Activated CD4-positive, alpha-beta T cell treated with anti-CD3 and anti-CD28 coated beads for 1 hour (primary cell): ENCODE results near the gene HUNK.
"Not testable (repeated sequence)": the region's sequence is repeated elsewhere in the genome, so short reads cannot be mapped to it uniquely, and the experiment has no call there.

ENCODE experiments used
- DNase-seq: peaks from one replicate; pipeline ENCODE4 v3.0.0-alpha.2; 2020

Gene HUNK

GRCh38 chr21:31872452-31873274 is at the start of gene HUNK:
HUNK (plus strand) TSS chr21:31873020; CDS start chr21:31873675, 655 bp downstream.
- DNase-seq, result no peak

GRCh38 chr21:31829736-31830472 is 42.9 kb upstream of the HUNK start:
- no peak for DNase-seq

- no peak for DNase-seq
Observed at GRCh38 chr21:31830701-31831100, 42.1 kb upstream of the HUNK start.

GRCh38 chr21:31837041-31837440 is 35.8 kb upstream of the HUNK start:
- DNase-seq, result no peak

GRCh38 chr21:31837618-31838390 is 35.0 kb upstream of the HUNK start:
- no peak for DNase-seq

GRCh38 chr21:31838586-31839355 is 34.0 kb upstream of the HUNK start:
- DNase-seq, result no peak

GRCh38 chr21:31844206-31844605 is 28.6 kb upstream of the HUNK start:
- no peak for DNase-seq

GRCh38 chr21:31845151-31845729 is 27.6 kb upstream of the HUNK start:
- no peak for DNase-seq

GRCh38 chr21:31846690-31847089 is 26.1 kb upstream of the HUNK start:
- no peak for DNase-seq

GRCh38 chr21:31847761-31848160 is 25.1 kb upstream of the HUNK start:
- no peak for DNase-seq

GRCh38 chr21:31848326-31848985 is 24.4 kb upstream of the HUNK start:
- no peak for DNase-seq

- no peak for DNase-seq
Observed at GRCh38 chr21:31850886-31851285, 21.9 kb upstream of the HUNK start.

- DNase-seq, result no peak
Observed at GRCh38 chr21:31855180-31855579, 17.6 kb upstream of the HUNK start.

- no peak for DNase-seq
Observed at GRCh38 chr21:31857096-31857495, 15.7 kb upstream of the HUNK start.

- DNase-seq, result not testable (repeated sequence)
Observed at GRCh38 chr21:31857631-31858030, 15.2 kb upstream of the HUNK start.

- DNase-seq, result no peak
Observed at GRCh38 chr21:31860851-31861250, 12.0 kb upstream of the HUNK start.

- DNase-seq, result no peak
Observed at GRCh38 chr21:31862078-31862477, 10.7 kb upstream of the HUNK start.

GRCh38 chr21:31865429-31865970 is 7.3 kb upstream of the HUNK start:
- DNase-seq, result no peak

GRCh38 chr21:31866077-31866511 is 6.7 kb upstream of the HUNK start:
- peak; percentile 35 for DNase-seq

GRCh38 chr21:31869750-31870149 is 3.1 kb upstream of the HUNK start:
- no peak for DNase-seq

- DNase-seq, result no peak
Observed at GRCh38 chr21:31870472-31871193, 2.2 kb upstream of the HUNK start.
